H1 (cell line): ENCODE data around the gene LHPP. TPM values are rescaled to one million over a fixed set of nuclear protein-coding genes. Genes with fewer than 3 reads are reported as not detected.

ENCODE experiments used
- CTCF ChIA-PET: fragments of 300-600 bp; sonication (Branson Sonifier 250); formaldehyde crosslinking; loops from one replicate; lab custom pipeline; 2021; ENCODE audit not compliant: partially characterized antibody; lab: Charles Lee
- POLR2A ChIA-PET: fragments of 300-600 bp; sonication (Branson Sonifier 250); formaldehyde crosslinking; loops from one replicate; lab custom pipeline; 2021; ENCODE audit warnings: inconsistent platforms; ENCODE audit not compliant: partially characterized antibody; lab: Charles Lee
- DNase-seq, 2 experiments: peaks; one replicate each; pipeline versions ENCODE4 v3.0.0 to v3.0.0-alpha.2; 2010 to 2022; ENCODE audit warnings: low spot score in 2 of 2, low read depth in 1 of 2, mixed read lengths in 1 of 2
- FAIRE-seq: peaks from 2 replicates; lab custom pipeline; 2011; peaks lifted over from hg19 to GRCh38; lab: Jason Lieb, UNC
- H2AFZ ChIP-seq: 2 replicates; pipeline ENCODE4 v1.8.1; 2012; ENCODE audit warnings: low read length, inconsistent platforms
- H2AK5ac ChIP-seq: 2 replicates; pipeline ENCODE4 v1.6.1; 2013; ENCODE audit warnings: low read depth, low read length
- H2BK120ac ChIP-seq: replicated peaks from 2 replicates; pipeline ENCODE3; 2013; ENCODE audit warnings: low read depth, low read length, inconsistent platforms
- H2BK12ac ChIP-seq: 2 replicates; pipeline ENCODE4 v1.6.1; 2013; ENCODE audit warnings: low read depth, low read length
- H2BK15ac ChIP-seq: 2 replicates; pipeline ENCODE4 v1.6.1; 2013; ENCODE audit warnings: low read length
- H2BK20ac ChIP-seq: 2 replicates; pipeline ENCODE4 v1.6.1; 2013; ENCODE audit warnings: low read length
- H2BK5ac ChIP-seq: 2 replicates; pipeline ENCODE4 v1.6.1; 2013; ENCODE audit warnings: low read depth, low read length
- H3K14ac ChIP-seq: 2 replicates; pipeline ENCODE4 v1.6.1; 2013; ENCODE audit warnings: inconsistent platforms; ENCODE audit not compliant: insufficient read length
- H3K18ac ChIP-seq: 2 replicates; pipeline ENCODE4 v1.6.1; 2013; ENCODE audit warnings: low read length; ENCODE audit errors: extremely low read depth
- H3K23ac ChIP-seq: 2 replicates; pipeline ENCODE4 v1.6.1; 2013; ENCODE audit warnings: inconsistent platforms; ENCODE audit not compliant: insufficient read length
- H3K23me2 ChIP-seq: 2 replicates; pipeline ENCODE4 v1.6.1; 2013; ENCODE audit warnings: low read depth, low read length
- H3K27ac ChIP-seq: 2 replicates; pipeline ENCODE4 v1.6.1; 2011; ENCODE audit warnings: low read depth, low read length, inconsistent platforms
- H3K27me3 ChIP-seq, 4 experiments: replicated peaks in 1 of 4; 1 replicate in 1 of 4; 2 replicates in 3 of 4; pipeline versions ENCODE4 v1.6.1 to v1.8.1; 2011 to 2013; ENCODE audit warnings: low read length in 3 of 4, mild to moderate bottlenecking in 3 of 4, inconsistent platforms in 2 of 4, mixed read lengths in 2 of 4, moderate library complexity in 1 of 4; ENCODE audit not compliant: control insufficient read depth in 3 of 4, insufficient read depth in 3 of 4; ENCODE audit errors: extremely low read depth in 1 of 4
- H3K36me3 ChIP-seq, 4 experiments: 2 replicates each; pipeline versions ENCODE4 v1.6.1 to v1.8.1; 2011 to 2013; ENCODE audit warnings: mild to moderate bottlenecking in 4 of 4, low read length in 3 of 4, moderate library complexity in 2 of 4, control low read depth in 1 of 4, inconsistent platforms in 1 of 4; ENCODE audit not compliant: insufficient read depth in 4 of 4, control insufficient read depth in 2 of 4
- H3K4ac ChIP-seq: replicated peaks from 2 replicates; pipeline ENCODE3; 2013; ENCODE audit warnings: low read length, low read depth, mixed read lengths, inconsistent platforms; ENCODE audit not compliant: insufficient read length
- H3K4me1 ChIP-seq, 4 experiments: replicated peaks in 1 of 4; 1 replicate in 1 of 4; 2 replicates in 3 of 4; pipeline versions ENCODE4 v1.6.1 to v1.8.1; 2011 to 2013; ENCODE audit warnings: low read length in 3 of 4, inconsistent platforms in 2 of 4, mixed read lengths in 1 of 4; ENCODE audit not compliant: insufficient read depth in 4 of 4, control insufficient read depth in 3 of 4
- H3K4me2 ChIP-seq, 2 experiments: 2 replicates each; pipeline versions ENCODE4 v1.6.1 to v1.8.1; 2011 to 2013; ENCODE audit warnings: low read depth in 2 of 2, low read length in 2 of 2, control low read depth in 1 of 2, inconsistent platforms in 1 of 2, mild to moderate bottlenecking in 1 of 2; ENCODE audit not compliant: insufficient read depth in 1 of 2
- H3K4me3 ChIP-seq, 4 experiments: fragments of 200-600, 300-600 bp in 1 of 4; sonication (generic), shearing (Covaris generic), sonication (Bioruptor Twin) in 1 of 4; 2 replicates each; pipeline versions ENCODE4 v1.5.1 to v1.8.1; 2011 to 2016; ENCODE audit warnings: low read length in 4 of 4, low read depth in 3 of 4, control low read depth in 2 of 4, inconsistent platforms in 2 of 4, mild to moderate bottlenecking in 2 of 4, mixed read lengths in 1 of 4, moderate library complexity in 1 of 4; ENCODE audit not compliant: insufficient read depth in 2 of 4; ENCODE audit errors: extremely low read depth in 1 of 4
- H3K56ac ChIP-seq: replicated peaks from 2 replicates; pipeline ENCODE3; 2013; ENCODE audit warnings: low read depth, mild to moderate bottlenecking, mixed read lengths, low read length, inconsistent platforms; ENCODE audit not compliant: insufficient read length
- H3K79me1 ChIP-seq: 2 replicates; pipeline ENCODE4 v1.6.1; 2013; ENCODE audit warnings: low read depth, low read length, control low read depth
- H3K79me2 ChIP-seq, 2 experiments: 2 replicates each; pipeline versions ENCODE4 v1.6.1 to v1.8.1; 2012 to 2013; ENCODE audit warnings: low read length in 2 of 2, mild to moderate bottlenecking in 2 of 2, inconsistent platforms in 1 of 2; ENCODE audit not compliant: insufficient read depth in 2 of 2, control insufficient read depth in 1 of 2
- H3K9ac ChIP-seq, 4 experiments: replicated peaks in 1 of 4; 1 replicate in 1 of 4; 2 replicates in 3 of 4; pipeline versions ENCODE4 v1.6.1 to v1.8.1; 2011 to 2013; ENCODE audit warnings: low read depth in 3 of 4, low read length in 3 of 4, control low read depth in 2 of 4, mild to moderate bottlenecking in 2 of 4, moderate library complexity in 2 of 4, inconsistent platforms in 1 of 4; ENCODE audit errors: extremely low read depth in 1 of 4
- H3K9me3 ChIP-seq, 2 experiments: 2 replicates each; pipeline versions ENCODE4 v1.6.1 to v1.8.1; 2012 to 2013; ENCODE audit warnings: mild to moderate bottlenecking in 2 of 2, moderate library complexity in 2 of 2, control low read depth in 1 of 2, inconsistent platforms in 1 of 2, low read depth in 1 of 2, low read length in 1 of 2, mixed read lengths in 1 of 2; ENCODE audit not compliant: insufficient read depth in 2 of 2
- H4K20me1 ChIP-seq, 2 experiments: replicated peaks in 1 of 2; 2 replicates each; pipeline versions ENCODE3 to v1.8.1; 2011 to 2013; ENCODE audit warnings: inconsistent platforms in 2 of 2, low read length in 2 of 2, mild to moderate bottlenecking in 1 of 2; ENCODE audit not compliant: insufficient read depth in 2 of 2, control insufficient read depth in 1 of 2
- H4K5ac ChIP-seq: 2 replicates; pipeline ENCODE4 v1.6.1; 2013; ENCODE audit warnings: low read length, low read depth, mixed read lengths, inconsistent platforms; ENCODE audit not compliant: insufficient read length
- H4K8ac ChIP-seq: 2 replicates; pipeline ENCODE4 v1.8.0; 2013; ENCODE audit warnings: mild to moderate bottlenecking, moderate library complexity, low read length, inconsistent platforms; ENCODE audit not compliant: insufficient read depth; ENCODE audit errors: extremely low read depth
- H4K91ac ChIP-seq: replicated peaks from 2 replicates; pipeline ENCODE3; 2013; ENCODE audit warnings: low read length, mixed read lengths, inconsistent platforms; ENCODE audit not compliant: insufficient read length
- BRCA1 ChIP-seq: IDR thresholded peaks from 2 replicates; pipeline ENCODE4 v1.6.1; 2012; ENCODE audit warnings: low read depth, low read length, improper control_type of control experiment
- CBX8 ChIP-seq: fragments of 300-800, 300-1000 bp; sonication (generic); IDR thresholded peaks from 2 replicates; pipeline ENCODE4 v1.7.1; 2016; ENCODE audit warnings: low read depth, low read length, borderline replicate concordance
- FOSL1 ChIP-seq: IDR thresholded peaks from 2 replicates; pipeline ENCODE4 v1.6.1; 2011; ENCODE audit warnings: mild to moderate bottlenecking, low read depth, low read length, moderate library complexity; ENCODE audit not compliant: insufficient read depth
- GTF2F1 ChIP-seq: IDR thresholded peaks from 2 replicates; pipeline ENCODE4 v1.6.1; 2012; ENCODE audit warnings: low read depth, low read length, improper control_type of control experiment, borderline replicate concordance
- HDAC2 ChIP-seq, 2 experiments: fragments of 300-600 bp in 1 of 2; sonication (generic) in 1 of 2; IDR thresholded peaks; 2 replicates each; pipeline ENCODE4 v1.6.1; 2011 to 2012; ENCODE audit warnings: low read depth in 2 of 2, low read length in 2 of 2, mild to moderate bottlenecking in 2 of 2, moderate library complexity in 2 of 2, borderline replicate concordance in 1 of 2, inconsistent platforms in 1 of 2
- RBBP5 ChIP-seq: IDR thresholded peaks from 2 replicates; pipeline ENCODE4 v1.7.1; 2012; ENCODE audit warnings: low read depth, mild to moderate bottlenecking, inconsistent platforms, low read length, moderate library complexity, borderline replicate concordance
- SAP30 ChIP-seq: fragments of 300-600 bp; sonication (generic); IDR thresholded peaks from 2 replicates; pipeline ENCODE4 v1.7.1; 2012; ENCODE audit warnings: low read length, moderate library complexity, mild to moderate bottlenecking, inconsistent platforms; ENCODE audit not compliant: insufficient read depth, insufficient replicate concordance
- SIRT6 ChIP-seq: IDR thresholded peaks from one replicate; pipeline ENCODE4 v1.7.1; 2012; ENCODE audit warnings: low read length, inconsistent platforms
- SIX5 ChIP-seq: IDR thresholded peaks from 2 replicates; pipeline ENCODE4 v1.6.1; 2011; ENCODE audit warnings: mild to moderate bottlenecking, low read depth, low read length
- SRF ChIP-seq: IDR thresholded peaks from 2 replicates; pipeline ENCODE4 v1.6.1; 2011; ENCODE audit warnings: mild to moderate bottlenecking, low read depth, low read length, moderate library complexity
- WGBS, 2 experiments: shearing (Covaris generic) in 1 of 2; methylation state at CpG; one replicate each; pipeline versions ENCODE4 v1.1.6 to v1.1.7; 2013 to 2015; ENCODE audit warnings: low lambda C conversion rate in 2 of 2, mixed read lengths in 2 of 2, inconsistent platforms in 1 of 2, low coverage in 1 of 2, missing lambda C conversion rate in 1 of 2; ENCODE audit not compliant: insufficient replicate concordance in 2 of 2, insufficient coverage in 1 of 2, insufficient read length in 1 of 2; ENCODE audit errors: extremely low coverage in 1 of 2, missing lambda C conversion rate in 1 of 2; 5-methylcytosine and 5-hydroxymethylcytosine counted together
- polyA plus RNA-seq, 7 experiments: library from polyadenylated mRNA; depleted of rRNA in 3 of 7; stranded (reverse) in 5 of 7; unstranded in 2 of 7; fragments of >200 nt in 5 of 7; fragments of 200-250 nt in 2 of 7; gene quantifications; 1 replicate in 5 of 7; 2 replicates in 1 of 7; 4 replicates in 1 of 7; pipeline versions ENCODE4 v1.2.1 to v1.2.3, GENCODE V29; 2011 to 2013; ENCODE audit warnings: missing spikeins in 2 of 7, mixed read lengths in 2 of 7
- total RNA-seq: library from RNA; stranded (reverse); fragmentation: NEBNext Ultra II Directional; extraction: Animal tissue kit (Norgen Biotek cat#: 25700); gene quantifications from 2 replicates; pipeline ENCODE4 v1.2.1, GENCODE V29; 2021

LHPP gene
- total and polyA plus RNA-seq, 2 of the 8 experiments (the other 6 are each of a cell fraction or from before 2014, with no cell fraction given) = 26.0 to 45.0 TPM

GRCh38 chr10:124577651-124578050 lies 116.0 kb downstream of the LHPP start:
- no peak overlapping the region for H3K4ac ChIP-seq
- no peaks in the 10 kb centered on the region for H3K36me3 ChIP-seq
- TF ChIP-seq GTF2F1 = no peak
- TF ChIP-seq SIRT6 = no peak
- no peak for TF ChIP-seq BRCA1
- TF ChIP-seq HDAC2 (IDR thresholded peaks at IDR 0.05; ENCODE audit: borderline replicate concordance in 1 of 2, low read depth in 2 of 2, low read length in 2 of 2) = no peak
- no peak for TF ChIP-seq FOSL1
- no peak for TF ChIP-seq SAP30
- TF ChIP-seq SIX5 = no peak
- TF ChIP-seq RBBP5 = no peak
- TF ChIP-seq CBX8 = no peak
- TF ChIP-seq SRF = no peak
- TF ChIP-seq, all 59 proteins: peak for 0
- H4K91ac ChIP-seq = no peak overlapping the region
- H3K56ac ChIP-seq = no peak overlapping the region
- H3K23ac ChIP-seq = no peak overlapping the region
- H3K27me3 ChIP-seq = no peaks in the 10 kb centered on the region
- peak overlapping the region; percentile 21; the same call in 1 of the 2 replicates for H2BK5ac ChIP-seq
- H3K27ac ChIP-seq = no peak overlapping the region
- CTCF ChIA-PET = interaction anchor here (0.8 to 1.0 kb wide), 3 partner anchors 12 to 147 kb away, joined by 3 to 4 read pairs (median 3); no protein-coding TSS in a partner anchor
- H4K20me1 ChIP-seq = peaks cover 2 to 7% of the 10 kb centered on the region in 2 experiments
- H2BK20ac ChIP-seq = no peak overlapping the region
- POLR2A ChIA-PET = no interaction called here
- H2AK5ac ChIP-seq = no peak overlapping the region
- H2BK12ac ChIP-seq = no peak overlapping the region
- 0 out of 4 replicates have a peak, but pooled peaks cover 0 to 7% of the 10 kb centered on the region in 2 experiments for H3K9me3 ChIP-seq
- H2BK120ac ChIP-seq = no peak overlapping the region
- no peak for FAIRE-seq
- DNase-seq = no peak
- 89% methylated on average over 3 of the region's 3 CpGs; no CpG with 5 or more reads in 1 of the 2 experiments for WGBS, 2 experiments
- H3K79me2 ChIP-seq = no peaks in the 10 kb centered on the region
- no peaks in the 10 kb centered on the region for H3K23me2 ChIP-seq
- H2BK15ac ChIP-seq = 0 out of 2 replicates have a peak overlapping the region, but pooled peaks have one; percentile 16
- H3K4me1 ChIP-seq = no peaks in the 10 kb centered on the region; a peak in 1 of 7 replicates
- H4K8ac ChIP-seq = no peak overlapping the region; the same call in 1 of the 2 replicates
- H3K4me2 ChIP-seq = no peak overlapping the region
- no peaks in the 10 kb centered on the region; the same call in 1 of the 2 replicates for H3K79me1 ChIP-seq
- no peak overlapping the region for H3K4me3 ChIP-seq
- no peak overlapping the region for H4K5ac ChIP-seq
- H3K18ac ChIP-seq = no peak overlapping the region
- H2AFZ ChIP-seq = no peak overlapping the region
- H3K14ac ChIP-seq = no peak overlapping the region
- H3K9ac ChIP-seq = no peak overlapping the region
